NK-92 treated with Interleukin-12 subunit alpha and Interleukin-12 subunit beta, amount 100 ng/mL, for 24 hours (cell line): ENCODE data around the gene UBE2S.
"Not testable (repeated sequence)": the region's sequence is repeated elsewhere in the genome, so short reads cannot be mapped to it uniquely, and the experiment has no call there.

Source experiments
- DNase-seq: peaks from one replicate; lab custom pipeline; 2025; lab: John Stamatoyannopoulos, UW

UBE2S gene

DNA sequence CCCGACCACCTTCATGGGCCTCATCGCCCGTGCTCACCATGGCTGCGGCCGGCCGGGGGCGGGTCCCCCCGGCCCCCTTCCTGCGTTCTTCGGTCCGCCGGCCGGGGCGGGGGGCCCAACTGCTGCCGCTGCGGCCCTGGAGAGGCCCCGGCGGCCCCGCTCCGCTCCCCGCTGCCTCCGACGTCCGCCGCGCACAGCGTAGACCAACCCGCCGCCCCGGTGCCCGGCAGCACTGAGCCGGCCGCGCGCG is at the start of gene UBE2S:
TSS of gene UBE2S (minus strand) at position 239 of the 250 bp plus-strand sequence. CDS start at position 40, 199 bp downstream.
- DNase-seq = not testable (repeated sequence)

- no peak for DNase-seq
Observed at GRCh38 chr19:55456347-55456746, 48.8 kb upstream of the UBE2S start.

DNA sequence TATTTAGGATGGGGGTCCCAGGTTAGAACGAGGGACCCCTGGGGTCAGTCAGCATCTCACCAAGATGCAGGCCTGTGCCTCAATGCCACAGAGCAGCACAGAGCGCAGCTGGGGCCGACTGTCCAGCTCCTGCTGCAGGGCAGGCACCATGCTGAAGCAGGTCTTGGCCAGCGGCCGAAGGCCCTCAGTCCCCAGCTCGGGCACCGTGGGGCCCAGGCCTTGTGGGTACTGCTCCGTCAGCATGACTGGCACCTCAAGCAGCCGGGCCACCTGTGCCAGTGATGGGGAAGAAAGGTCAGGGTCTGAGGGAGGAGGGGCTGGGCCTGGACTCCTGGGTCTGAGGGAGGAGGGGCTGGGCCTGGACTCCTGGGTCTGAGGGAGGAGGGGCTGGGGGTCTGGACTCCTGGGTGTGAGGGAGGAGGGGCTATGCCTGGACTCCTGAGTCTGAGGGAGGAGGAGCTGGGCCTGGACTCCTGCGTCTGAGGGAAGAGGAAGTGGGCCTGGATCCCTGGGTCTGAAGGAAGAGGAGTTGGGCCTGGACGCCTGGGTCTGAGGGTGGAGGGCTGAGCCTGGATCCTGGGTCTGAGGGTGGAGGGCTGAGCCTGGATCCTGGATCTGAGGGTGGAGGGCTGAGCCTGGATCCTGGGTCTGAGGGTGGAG is 48.1 kb upstream of the UBE2S start:
- DNase-seq = no peak

DNA sequence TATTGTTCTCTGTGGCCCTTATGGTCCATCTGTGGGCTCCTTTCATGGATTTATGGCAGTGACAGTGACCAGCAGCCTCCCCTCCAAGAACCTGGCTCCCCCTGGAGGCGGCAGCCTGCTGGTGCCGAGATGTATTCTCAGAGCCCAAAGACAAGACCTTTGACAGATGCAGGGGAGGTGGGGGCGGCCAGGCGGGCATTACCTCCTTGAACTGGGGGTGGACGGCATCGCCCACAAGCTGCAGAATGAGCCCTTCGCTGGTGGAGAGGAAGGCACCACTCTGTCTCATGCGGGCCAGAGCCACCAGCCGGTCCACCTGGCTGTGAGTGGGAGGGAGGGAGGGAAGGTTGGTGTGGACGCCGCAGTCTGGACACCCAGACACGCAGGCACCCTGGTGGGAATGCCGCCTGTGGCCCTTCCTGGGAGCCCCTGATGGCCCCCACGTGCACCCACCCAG is 47.2 kb upstream of the UBE2S start:
- no peak for DNase-seq

- no peak for DNase-seq
Observed at GRCh38 chr19:55453511-55454260, 46.1 kb upstream of the UBE2S start.

- DNase-seq = no peak
Observed at GRCh38 chr19:55452749-55453346, 45.3 kb upstream of the UBE2S start.

DNA sequence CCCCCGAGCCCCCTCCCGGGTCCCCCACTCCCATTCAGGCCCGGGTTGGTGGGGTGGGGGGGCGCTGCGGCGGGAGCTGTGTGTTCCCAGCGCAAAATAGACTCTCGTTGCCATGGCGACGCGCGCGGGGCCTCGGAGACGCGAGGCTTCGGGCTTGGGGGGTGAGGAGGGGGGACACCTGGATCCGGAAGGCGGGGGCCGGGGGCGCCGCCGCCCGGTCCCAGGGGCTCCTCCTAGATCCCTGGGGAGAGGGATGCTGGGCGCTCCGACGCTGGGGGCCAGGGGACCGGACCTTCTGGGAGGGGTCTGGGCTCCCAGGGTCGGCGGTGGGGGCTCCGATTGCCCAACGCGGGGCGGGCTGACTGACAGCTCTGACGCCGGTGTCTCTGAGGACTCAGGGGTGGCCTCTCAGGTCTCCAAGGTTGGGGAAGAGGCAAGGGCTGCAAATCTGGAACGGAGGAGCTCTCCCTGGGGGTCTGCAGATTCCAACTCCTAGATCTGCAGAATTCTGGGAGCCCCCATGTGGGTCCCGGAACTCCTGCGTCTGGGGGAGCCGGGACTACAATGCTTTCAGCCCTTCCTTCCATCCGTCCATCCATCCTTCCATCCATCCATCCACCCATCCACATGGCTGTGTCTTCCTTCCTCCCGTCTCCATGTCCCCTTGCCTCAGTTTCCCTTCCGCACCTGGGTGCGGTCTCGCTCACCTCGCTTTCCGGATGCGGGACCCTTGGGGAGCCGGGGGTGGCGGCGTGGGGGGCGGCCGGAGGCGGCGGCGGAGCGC is 44.6 kb upstream of the UBE2S start:
- DNase-seq = no peak

DNA sequence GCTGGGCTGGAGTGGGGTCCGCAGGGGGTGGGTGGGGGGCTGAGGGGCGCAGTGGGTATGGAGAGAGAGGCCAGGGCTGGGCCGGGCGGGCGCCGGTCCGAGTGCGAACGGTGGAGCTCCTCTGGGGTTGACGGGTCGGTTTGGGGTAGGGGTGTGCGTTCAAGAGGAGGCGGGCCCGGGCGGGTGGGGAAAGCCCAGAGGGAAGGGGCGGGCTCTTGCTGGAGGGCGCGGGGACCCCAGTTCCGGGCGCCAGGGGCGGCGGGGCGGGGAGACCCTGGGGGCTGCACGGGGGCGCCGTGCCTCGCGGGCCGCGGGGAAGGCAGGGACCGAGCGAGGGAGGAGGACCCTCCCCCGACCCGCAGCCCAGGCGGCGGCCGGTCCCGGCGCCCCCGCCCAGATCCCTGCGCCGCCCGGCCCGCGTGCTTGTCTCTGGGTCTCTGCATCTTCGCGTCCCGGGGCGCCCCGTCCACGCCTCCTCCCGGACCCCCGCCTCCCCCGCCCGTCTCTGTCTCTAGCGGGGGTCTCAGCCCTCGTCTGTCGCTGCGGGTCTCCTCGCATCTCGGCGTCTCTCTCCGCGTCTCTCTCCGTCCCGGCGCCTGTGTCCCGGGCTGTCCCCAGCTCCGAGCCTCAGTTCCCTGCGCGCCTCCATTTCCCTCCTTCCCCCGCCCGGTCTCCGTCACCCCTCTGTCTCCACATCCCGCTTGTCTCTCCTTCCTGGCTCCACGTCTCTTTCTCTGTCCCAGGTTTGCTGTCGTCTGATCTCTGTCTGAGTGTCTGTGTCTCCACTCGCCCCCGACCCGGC is 43.8 kb upstream of the UBE2S start:
- DNase-seq = no peak

DNA sequence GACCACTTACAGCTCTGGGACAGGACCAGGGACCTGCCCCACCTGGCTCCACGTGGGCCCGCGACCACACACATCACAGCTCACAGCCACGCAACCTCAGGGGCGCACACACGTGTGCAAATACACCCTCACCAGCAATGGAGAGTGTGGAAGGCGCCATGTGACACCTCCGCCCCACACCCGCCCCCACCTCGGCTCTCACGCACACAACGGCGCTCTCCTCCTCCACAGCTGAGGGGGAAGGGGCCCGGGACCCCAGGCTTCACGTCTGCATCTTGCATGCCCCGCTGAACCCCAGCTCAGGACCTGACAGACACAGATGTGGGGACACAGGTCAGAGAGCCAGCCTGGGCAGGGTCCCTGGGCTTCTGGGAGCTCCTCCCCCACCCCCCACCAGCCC is 41.9 kb upstream of the UBE2S start:
- no peak for DNase-seq

DNA sequence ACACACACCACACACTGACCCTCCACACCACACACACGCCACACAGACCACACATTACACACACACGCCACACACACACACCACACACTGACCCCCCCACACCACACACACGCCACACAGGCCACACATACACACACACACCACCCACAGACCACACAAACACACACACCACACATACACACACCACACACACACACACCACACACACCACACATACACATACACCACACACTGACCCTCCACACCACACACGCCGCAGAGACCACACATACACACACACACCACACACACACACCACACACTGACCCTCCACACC is 40.5 kb upstream of the UBE2S start:
- not testable (repeated sequence) for DNase-seq

GRCh38 chr19:55447421-55448174 is 40.0 kb upstream of the UBE2S start:
- DNase-seq = no peak

GRCh38 chr19:55446060-55446459 is 38.5 kb upstream of the UBE2S start:
- no peak for DNase-seq

DNA sequence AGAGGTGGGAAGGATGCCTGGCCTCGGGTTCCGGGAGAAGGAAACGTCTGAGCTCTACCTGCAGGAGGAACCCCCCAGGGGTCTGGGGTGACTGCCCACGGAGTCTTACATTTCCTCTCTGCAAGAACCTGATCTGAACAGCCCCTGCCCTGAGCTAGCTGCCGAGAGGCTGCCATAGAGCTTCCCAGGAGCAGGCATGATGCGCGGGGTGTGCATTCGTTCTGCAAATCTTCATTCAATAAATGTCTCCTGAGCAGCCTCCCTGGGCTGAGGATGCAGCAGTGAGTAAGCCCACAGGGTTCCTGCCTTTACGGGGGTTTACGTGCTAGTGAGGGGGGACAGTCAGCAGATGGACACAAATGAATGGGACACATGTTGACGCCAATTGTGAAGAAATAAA is 37.1 kb upstream of the UBE2S start:
- no peak for DNase-seq

DNA sequence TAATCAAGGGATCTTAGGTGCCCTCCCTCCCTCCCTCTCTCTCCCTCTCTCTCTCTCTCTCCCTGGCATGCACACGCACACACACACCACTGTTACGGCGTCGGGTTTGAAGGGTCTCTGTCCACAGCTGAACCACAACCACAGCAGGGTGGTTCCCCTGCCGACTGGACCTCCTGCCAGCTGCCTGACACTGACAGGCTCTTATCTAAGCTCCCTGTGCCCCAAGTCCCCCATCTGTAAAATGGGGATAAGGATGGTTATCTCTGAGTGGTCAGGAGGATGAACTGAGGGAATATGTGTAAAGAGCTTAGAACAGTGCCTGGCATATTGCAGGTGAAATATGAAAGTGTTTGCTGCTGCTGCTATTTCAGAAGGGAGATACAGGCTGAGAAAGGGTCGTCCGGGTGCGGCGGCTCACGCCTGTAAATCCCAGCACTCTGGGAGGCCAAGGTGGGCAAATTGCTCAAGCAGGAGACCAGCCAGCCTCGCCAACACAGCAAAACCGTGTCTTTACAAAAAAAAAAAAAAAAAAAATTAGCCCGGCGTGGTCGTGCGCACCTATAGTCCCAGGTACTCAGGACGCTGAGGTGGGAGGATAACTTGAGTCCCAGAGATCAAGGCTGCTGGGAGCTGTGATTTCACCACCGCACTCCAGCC is 36.4 kb upstream of the UBE2S start:
- DNase-seq = no peak

DNA sequence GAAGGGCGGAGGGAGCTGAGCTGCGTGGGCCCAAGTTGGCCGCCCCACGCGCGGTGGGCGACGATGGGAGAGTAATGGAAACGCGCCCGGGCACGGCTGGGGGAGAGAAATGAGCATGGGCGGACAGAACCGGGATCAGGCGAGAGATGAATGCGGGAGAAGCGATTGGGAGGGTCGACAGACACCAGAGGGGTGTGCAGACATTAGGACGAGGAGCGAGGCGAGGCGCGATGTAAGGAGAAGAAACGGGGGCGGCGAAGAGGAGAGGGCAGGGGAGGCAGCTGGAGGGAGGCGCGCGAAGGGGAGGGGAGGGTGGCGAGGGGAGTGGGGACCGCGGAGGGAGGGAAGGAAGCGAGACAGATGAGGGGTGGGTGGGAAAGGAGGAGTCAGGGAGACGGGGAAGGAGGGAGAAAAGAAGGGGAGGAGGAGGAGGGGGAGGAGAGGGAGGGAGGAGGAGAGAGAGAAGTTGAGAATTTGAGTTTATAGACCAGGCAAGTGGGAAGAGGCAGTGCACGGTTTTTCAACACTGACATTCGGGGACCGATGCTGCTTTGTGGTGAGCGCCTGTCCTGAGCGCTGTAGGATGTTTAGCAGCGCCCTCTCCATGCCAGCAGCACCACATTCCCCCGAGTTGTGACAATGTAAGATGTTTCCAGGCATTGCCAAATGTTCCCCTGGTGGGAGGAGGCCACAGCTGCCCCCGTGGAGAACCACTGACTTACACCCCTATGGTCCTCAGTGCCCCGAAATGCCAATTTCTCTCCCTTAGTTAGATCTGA is 35.6 kb upstream of the UBE2S start, which contains the start of gene SHISA7:
TSS of gene SHISA7 (minus strand) at position 256 of the 779 bp plus-strand sequence. CDS start 437 bp downstream, outside the sequence.
- DNase-seq = no peak

DNA sequence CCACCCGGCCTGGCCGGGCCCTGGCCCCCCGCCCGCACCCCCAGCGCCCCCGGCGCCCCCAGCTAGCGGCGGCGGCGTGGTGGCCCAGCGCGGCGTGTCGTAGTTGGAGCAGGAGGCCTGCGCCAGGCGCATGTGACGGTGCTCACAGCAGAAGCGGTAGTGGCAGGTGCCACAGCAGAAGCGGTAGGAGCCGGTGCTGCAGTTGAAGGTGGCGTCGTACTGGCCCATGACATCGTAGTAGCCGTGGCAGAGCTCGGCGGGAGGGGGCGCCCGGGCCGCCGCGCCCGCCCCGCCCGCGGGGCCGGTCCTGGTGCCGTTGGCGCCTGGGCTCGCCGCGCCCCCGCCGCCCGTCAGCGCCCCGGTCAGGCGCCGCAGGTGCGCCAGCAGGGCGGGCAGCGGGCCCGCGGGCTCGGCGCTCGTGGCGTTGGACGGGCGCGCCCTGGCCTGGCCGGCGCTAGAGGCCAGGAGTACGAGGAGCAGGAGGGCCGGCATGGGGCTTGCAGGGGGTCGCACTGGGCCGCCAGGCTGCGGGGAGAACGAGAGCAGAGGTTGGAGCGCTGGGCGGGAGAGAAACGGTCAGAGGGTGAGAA is 34.9 kb upstream of the UBE2S start:
- no peak for DNase-seq

- no peak for DNase-seq
Observed at GRCh38 chr19:55441692-55442321, 34.2 kb upstream of the UBE2S start.

DNA sequence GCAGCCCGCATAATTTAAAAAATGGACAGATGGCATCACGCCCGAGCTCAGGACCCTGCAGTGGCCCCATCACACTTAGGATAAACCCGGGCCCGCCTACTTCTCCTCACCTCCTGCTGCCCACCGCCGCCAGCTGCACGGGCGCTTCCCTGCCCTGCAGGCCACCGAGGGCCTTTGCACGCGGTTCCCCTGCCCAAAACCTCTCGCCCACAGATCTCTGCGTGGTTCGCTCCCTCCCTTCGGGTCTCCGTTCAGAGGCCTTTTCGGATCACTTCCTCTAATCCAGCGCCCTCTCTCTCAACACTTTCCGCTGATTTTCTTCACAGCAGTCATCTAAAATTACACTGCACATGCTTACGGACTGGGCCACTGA is 33.7 kb upstream of the UBE2S start:
- DNase-seq = no peak
